HL-60 (cell line): ENCODE results near the gene ABCA7.

Experiments used
- DNase-seq, 2 experiments: peaks; one replicate each; pipeline ENCODE4 v3.0.0-alpha.2; 2010 to 2020; ENCODE audit warnings: low read depth in 1 of 2, low spot score in 1 of 2
- H3K27ac ChIP-seq: fragments of 250-450 bp; sonication (Bioruptor Pico); replicated peaks from 2 replicates; pipeline ENCODE4 v1.5.1; 2020; ENCODE audit warnings: mild to moderate bottlenecking, moderate library complexity
- H3K27me3 ChIP-seq: fragments of 250-450 bp; sonication (Bioruptor Pico); 2 replicates; pipeline ENCODE4 v1.5.1; 2021; ENCODE audit warnings: mild to moderate bottlenecking, moderate library complexity; ENCODE audit not compliant: insufficient read depth, poor library complexity, severe bottlenecking
- H3K4me3 ChIP-seq: replicated peaks from 2 replicates; pipeline ENCODE4 v1.5.1; 2011; ENCODE audit warnings: mild to moderate bottlenecking, control low read depth, low read length; ENCODE audit not compliant: insufficient read depth
- CTCF ChIP-seq: IDR thresholded peaks from one replicate; pipeline ENCODE4 v1.5.1; 2011; ENCODE audit warnings: low read length, control low read depth, inconsistent platforms; ENCODE audit not compliant: insufficient read depth
- GABPA ChIP-seq: IDR thresholded peaks from 2 replicates; pipeline ENCODE4 v1.6.1; 2012; ENCODE audit warnings: low read depth
- POLR2AphosphoS5 ChIP-seq: IDR thresholded peaks from 2 replicates; pipeline ENCODE4 v1.6.1; 2012; ENCODE audit warnings: low read depth
- REST ChIP-seq: IDR thresholded peaks from 2 replicates; pipeline ENCODE4 v1.6.1; 2012; ENCODE audit warnings: low read depth; ENCODE audit not compliant: insufficient replicate concordance
- SPI1 ChIP-seq: IDR thresholded peaks from 2 replicates; pipeline ENCODE4 v1.6.1; 2012; ENCODE audit warnings: low read depth, mild to moderate bottlenecking, borderline replicate concordance

Gene ABCA7

GRCh38 chr19:1010586-1011510 lies 29.1 kb upstream of the ABCA7 start:
- Histone ChIP-seq H3K4me3 (no peak overlapping the region), H3K27ac (no peak overlapping the region), H3K27me3 (no peaks in the 10 kb centered on the region)
- TF ChIP-seq SPI1: no peak
- TF ChIP-seq CTCF: no peak
- DNase-seq: no peak

GRCh38 chr19:1011831-1012333 lies 28.0 kb upstream of the ABCA7 start:
- H3K27ac ChIP-seq: no peak overlapping the region
- no peaks in the 10 kb centered on the region for H3K27me3 ChIP-seq
- no peak for DNase-seq
- TF ChIP-seq GABPA (no peak), POLR2AphosphoS5 (no peak), SPI1 (no peak), REST (no peak), CTCF (no peak)
- H3K4me3 ChIP-seq: no peak overlapping the region

- no peak overlapping the region for H3K27ac ChIP-seq
- no peak overlapping the region for H3K4me3 ChIP-seq
- H3K27me3 ChIP-seq: no peaks in the 10 kb centered on the region
- DNase-seq: no peak
- TF ChIP-seq GABPA: no peak
- no peak for TF ChIP-seq REST
- TF ChIP-seq POLR2AphosphoS5: no peak
- no peak for TF ChIP-seq CTCF
- no peak for TF ChIP-seq SPI1
Observed at GRCh38 chr19:1012334-1012733, 27.6 kb upstream of the ABCA7 start.
